ENCODE measurements around the gene PARD6B.

DNA sequence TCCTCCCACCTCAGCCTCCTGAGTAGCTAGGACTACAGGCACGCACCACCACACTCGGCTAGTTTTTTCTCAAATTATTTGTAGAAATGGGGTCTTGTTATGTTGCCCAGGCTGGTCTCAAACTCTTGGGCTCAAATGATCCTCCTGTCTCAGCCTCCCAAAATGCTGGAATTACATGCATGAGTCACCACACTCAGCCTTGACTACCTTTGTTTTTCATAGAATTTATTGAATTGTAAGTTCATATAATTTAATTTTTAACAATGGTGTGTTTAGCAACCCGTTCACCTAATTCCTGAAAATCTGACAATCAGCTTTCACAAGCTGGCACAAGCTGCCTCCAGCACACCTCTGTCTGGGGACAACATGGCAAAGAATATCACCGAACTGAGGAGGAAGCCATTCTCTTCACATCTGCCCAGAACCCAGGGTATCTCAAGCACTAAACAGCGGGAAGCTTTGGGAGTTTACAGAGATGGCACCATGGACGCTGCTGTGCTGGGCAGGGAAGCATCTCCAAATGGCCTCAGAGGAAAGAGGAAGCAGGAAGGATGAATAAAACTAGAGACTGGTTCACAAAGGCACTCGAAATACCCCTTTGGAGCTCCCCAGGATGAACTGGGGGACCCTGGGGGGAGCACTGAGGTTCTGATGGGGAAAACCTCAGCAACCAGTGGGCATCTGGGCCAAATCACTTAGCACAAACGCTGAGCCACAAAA is 43.0 kb upstream of the PARD6B start:
- no peak for TF ChIP-seq ZNF232 (CRISPR knock-in tag; IDR thresholded peaks at IDR 0.05; ENCODE audit: borderline replicate concordance)
- TF ChIP-seq, protein P1, sequence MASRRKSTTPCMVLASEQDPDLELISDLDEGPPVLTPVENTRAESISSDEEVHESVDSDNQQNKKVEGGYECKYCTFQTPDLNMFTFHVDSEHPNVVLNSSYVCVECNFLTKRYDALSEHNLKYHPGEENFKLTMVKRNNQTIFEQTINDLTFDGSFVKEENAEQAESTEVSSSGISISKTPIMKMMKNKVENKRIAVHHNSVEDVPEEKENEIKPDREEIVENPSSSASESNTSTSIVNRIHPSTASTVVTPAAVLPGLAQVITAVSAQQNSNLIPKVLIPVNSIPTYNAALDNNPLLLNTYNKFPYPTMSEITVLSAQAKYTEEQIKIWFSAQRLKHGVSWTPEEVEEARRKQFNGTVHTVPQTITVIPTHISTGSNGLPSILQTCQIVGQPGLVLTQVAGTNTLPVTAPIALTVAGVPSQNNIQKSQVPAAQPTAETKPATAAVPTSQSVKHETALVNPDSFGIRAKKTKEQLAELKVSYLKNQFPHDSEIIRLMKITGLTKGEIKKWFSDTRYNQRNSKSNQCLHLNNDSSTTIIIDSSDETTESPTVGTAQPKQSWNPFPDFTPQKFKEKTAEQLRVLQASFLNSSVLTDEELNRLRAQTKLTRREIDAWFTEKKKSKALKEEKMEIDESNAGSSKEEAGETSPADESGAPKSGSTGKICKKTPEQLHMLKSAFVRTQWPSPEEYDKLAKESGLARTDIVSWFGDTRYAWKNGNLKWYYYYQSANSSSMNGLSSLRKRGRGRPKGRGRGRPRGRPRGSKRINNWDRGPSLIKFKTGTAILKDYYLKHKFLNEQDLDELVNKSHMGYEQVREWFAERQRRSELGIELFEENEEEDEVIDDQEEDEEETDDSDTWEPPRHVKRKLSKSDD (CRISPR knock-in tag; IDR thresholded peaks at IDR 0.05; ENCODE audit: low read depth): no peak
- TF ChIP-seq ZKSCAN1 (IDR thresholded peaks at IDR 0.05; ENCODE audit: low read length): no peak
- TF ChIP-seq ZNF44 (CRISPR knock-in tag; IDR thresholded peaks at IDR 0.05): no peak
- TF ChIP-seq, protein P2, sequence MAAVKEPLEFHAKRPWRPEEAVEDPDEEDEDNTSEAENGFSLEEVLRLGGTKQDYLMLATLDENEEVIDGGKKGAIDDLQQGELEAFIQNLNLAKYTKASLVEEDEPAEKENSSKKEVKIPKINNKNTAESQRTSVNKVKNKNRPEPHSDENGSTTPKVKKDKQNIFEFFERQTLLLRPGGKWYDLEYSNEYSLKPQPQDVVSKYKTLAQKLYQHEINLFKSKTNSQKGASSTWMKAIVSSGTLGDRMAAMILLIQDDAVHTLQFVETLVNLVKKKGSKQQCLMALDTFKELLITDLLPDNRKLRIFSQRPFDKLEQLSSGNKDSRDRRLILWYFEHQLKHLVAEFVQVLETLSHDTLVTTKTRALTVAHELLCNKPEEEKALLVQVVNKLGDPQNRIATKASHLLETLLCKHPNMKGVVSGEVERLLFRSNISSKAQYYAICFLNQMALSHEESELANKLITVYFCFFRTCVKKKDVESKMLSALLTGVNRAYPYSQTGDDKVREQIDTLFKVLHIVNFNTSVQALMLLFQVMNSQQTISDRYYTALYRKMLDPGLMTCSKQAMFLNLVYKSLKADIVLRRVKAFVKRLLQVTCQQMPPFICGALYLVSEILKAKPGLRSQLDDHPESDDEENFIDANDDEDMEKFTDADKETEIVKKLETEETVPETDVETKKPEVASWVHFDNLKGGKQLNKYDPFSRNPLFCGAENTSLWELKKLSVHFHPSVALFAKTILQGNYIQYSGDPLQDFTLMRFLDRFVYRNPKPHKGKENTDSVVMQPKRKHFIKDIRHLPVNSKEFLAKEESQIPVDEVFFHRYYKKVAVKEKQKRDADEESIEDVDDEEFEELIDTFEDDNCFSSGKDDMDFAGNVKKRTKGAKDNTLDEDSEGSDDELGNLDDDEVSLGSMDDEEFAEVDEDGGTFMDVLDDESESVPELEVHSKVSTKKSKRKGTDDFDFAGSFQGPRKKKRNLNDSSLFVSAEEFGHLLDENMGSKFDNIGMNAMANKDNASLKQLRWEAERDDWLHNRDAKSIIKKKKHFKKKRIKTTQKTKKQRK (IDR thresholded peaks at IDR 0.05; ENCODE audit: low read length): no peak
- TF ChIP-seq, protein P3, sequence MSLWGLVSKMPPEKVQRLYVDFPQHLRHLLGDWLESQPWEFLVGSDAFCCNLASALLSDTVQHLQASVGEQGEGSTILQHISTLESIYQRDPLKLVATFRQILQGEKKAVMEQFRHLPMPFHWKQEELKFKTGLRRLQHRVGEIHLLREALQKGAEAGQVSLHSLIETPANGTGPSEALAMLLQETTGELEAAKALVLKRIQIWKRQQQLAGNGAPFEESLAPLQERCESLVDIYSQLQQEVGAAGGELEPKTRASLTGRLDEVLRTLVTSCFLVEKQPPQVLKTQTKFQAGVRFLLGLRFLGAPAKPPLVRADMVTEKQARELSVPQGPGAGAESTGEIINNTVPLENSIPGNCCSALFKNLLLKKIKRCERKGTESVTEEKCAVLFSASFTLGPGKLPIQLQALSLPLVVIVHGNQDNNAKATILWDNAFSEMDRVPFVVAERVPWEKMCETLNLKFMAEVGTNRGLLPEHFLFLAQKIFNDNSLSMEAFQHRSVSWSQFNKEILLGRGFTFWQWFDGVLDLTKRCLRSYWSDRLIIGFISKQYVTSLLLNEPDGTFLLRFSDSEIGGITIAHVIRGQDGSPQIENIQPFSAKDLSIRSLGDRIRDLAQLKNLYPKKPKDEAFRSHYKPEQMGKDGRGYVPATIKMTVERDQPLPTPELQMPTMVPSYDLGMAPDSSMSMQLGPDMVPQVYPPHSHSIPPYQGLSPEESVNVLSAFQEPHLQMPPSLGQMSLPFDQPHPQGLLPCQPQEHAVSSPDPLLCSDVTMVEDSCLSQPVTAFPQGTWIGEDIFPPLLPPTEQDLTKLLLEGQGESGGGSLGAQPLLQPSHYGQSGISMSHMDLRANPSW (CRISPR knock-in tag; IDR thresholded peaks at IDR 0.05; ENCODE audit: borderline replicate concordance): no peak
- no peak for TF ChIP-seq POLR2AphosphoS5 (IDR thresholded peaks at IDR 0.05; ENCODE audit: low read depth, low read length)
- TF ChIP-seq, protein P4, sequence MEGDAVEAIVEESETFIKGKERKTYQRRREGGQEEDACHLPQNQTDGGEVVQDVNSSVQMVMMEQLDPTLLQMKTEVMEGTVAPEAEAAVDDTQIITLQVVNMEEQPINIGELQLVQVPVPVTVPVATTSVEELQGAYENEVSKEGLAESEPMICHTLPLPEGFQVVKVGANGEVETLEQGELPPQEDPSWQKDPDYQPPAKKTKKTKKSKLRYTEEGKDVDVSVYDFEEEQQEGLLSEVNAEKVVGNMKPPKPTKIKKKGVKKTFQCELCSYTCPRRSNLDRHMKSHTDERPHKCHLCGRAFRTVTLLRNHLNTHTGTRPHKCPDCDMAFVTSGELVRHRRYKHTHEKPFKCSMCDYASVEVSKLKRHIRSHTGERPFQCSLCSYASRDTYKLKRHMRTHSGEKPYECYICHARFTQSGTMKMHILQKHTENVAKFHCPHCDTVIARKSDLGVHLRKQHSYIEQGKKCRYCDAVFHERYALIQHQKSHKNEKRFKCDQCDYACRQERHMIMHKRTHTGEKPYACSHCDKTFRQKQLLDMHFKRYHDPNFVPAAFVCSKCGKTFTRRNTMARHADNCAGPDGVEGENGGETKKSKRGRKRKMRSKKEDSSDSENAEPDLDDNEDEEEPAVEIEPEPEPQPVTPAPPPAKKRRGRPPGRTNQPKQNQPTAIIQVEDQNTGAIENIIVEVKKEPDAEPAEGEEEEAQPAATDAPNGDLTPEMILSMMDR (CRISPR knock-in tag; IDR thresholded peaks at IDR 0.05): no peak
- TF ChIP-seq STAT5B (CRISPR knock-in tag; IDR thresholded peaks at IDR 0.05): no peak
- TF ChIP-seq, protein P5, sequence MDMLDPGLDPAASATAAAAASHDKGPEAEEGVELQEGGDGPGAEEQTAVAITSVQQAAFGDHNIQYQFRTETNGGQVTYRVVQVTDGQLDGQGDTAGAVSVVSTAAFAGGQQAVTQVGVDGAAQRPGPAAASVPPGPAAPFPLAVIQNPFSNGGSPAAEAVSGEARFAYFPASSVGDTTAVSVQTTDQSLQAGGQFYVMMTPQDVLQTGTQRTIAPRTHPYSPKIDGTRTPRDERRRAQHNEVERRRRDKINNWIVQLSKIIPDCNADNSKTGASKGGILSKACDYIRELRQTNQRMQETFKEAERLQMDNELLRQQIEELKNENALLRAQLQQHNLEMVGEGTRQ (IDR thresholded peaks at IDR 0.05; ENCODE audit: low read depth, low read length): no peak
- TF ChIP-seq, protein P5 (CRISPR knock-in tag; IDR thresholded peaks at IDR 0.05; ENCODE audit: borderline replicate concordance): no peak
- no peak for TF ChIP-seq ZNF263 (CRISPR knock-in tag; IDR thresholded peaks at IDR 0.05)
- TF ChIP-seq, protein P6, sequence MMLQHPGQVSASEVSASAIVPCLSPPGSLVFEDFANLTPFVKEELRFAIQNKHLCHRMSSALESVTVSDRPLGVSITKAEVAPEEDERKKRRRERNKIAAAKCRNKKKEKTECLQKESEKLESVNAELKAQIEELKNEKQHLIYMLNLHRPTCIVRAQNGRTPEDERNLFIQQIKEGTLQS (CRISPR knock-in tag; IDR thresholded peaks at IDR 0.05): no peak

All from HepG2 (cell line).